C1 segment of cervical spinal cord (tissue), 14 donors: ENCODE measurements around the gene AHDC1.

Experiments
- DNase-seq, 14 donors: peaks; one replicate each; lab custom pipeline; 2025; lab: John Stamatoyannopoulos, UW

AHDC1 gene

GRCh38 chr1:27491748-27492700 is 111.9 kb downstream of the AHDC1 start:
- peak in 12 of 14 donors; percentile 17 to 81 (median 56) for DNase-seq

GRCh38 chr1:27489973-27490741 is 113.8 kb downstream of the AHDC1 start, which contains the start of gene WASF2:
Gene WASF2, minus strand, starts transcription at chr1:27490167. Its CDS starts 61,277 bp downstream, at chr1:27428890.
- peak; percentile 65 to 98 (median 96) for DNase-seq

GRCh38 chr1:27489501-27489972 is 114.4 kb downstream of the AHDC1 start:
- peak in 3 of 14 donors; percentile 47 to 59 (median 51) for DNase-seq

- DNase-seq = peak in 3 of 14 donors; percentile 39 to 45 (median 39)
These were observed 115.7 kb downstream of the AHDC1 start for GRCh38 chr1:27487966-27488884.

GRCh38 chr1:27485363-27485762 is 118.6 kb downstream of the AHDC1 start:
- no peak for DNase-seq
